HG03039 (cell line): ENCODE data around the gene MEIS1.

Experiments used
- ATAC-seq: cut with Tn5 transposase; IDR thresholded peaks from one replicate; pipeline ENCODE4 v1.9.1; 2021; ENCODE audit warnings: mild to moderate bottlenecking, moderate library complexity; ENCODE audit not compliant: unreplicated experiment

MEIS1 gene

GRCh38 chr2:66506265-66506664, 71.3 kb downstream of the MEIS1 start:
- no peak for ATAC-seq

GRCh38 chr2:66507673-66508201, 72.8 kb downstream of the MEIS1 start:
- ATAC-seq, result no peak

GRCh38 chr2:66508484-66509071, 73.7 kb downstream of the MEIS1 start:
- ATAC-seq, result no peak

GRCh38 chr2:66509326-66509811, 74.4 kb downstream of the MEIS1 start:
- ATAC-seq, result no peak

GRCh38 chr2:66512626-66513025, 77.7 kb downstream of the MEIS1 start:
- ATAC-seq, result no peak

- no peak for ATAC-seq
Observed at GRCh38 chr2:66515743-66516142, 80.8 kb downstream of the MEIS1 start.

GRCh38 chr2:66516499-66516898, 81.6 kb downstream of the MEIS1 start:
- ATAC-seq, result no peak

GRCh38 chr2:66517772-66518171, 82.8 kb downstream of the MEIS1 start:
- ATAC-seq, result no peak

GRCh38 chr2:66519264-66519843, 84.4 kb downstream of the MEIS1 start:
- no peak for ATAC-seq

GRCh38 chr2:66521291-66521922, 86.5 kb downstream of the MEIS1 start:
- no peak for ATAC-seq

GRCh38 chr2:66522611-66523376, 87.9 kb downstream of the MEIS1 start:
- no peak for ATAC-seq

- no peak for ATAC-seq
Observed at GRCh38 chr2:66523377-66523969, 88.5 kb downstream of the MEIS1 start.

GRCh38 chr2:66523990-66524389, 89.1 kb downstream of the MEIS1 start:
- no peak for ATAC-seq

- no peak for ATAC-seq
Observed at GRCh38 chr2:66525606-66526005, 90.7 kb downstream of the MEIS1 start.

- no peak for ATAC-seq
Observed at GRCh38 chr2:66526180-66526579, 91.3 kb downstream of the MEIS1 start.

- no peak for ATAC-seq
Observed at GRCh38 chr2:66528974-66529724, 94.2 kb downstream of the MEIS1 start.

GRCh38 chr2:66530651-66531050, 95.7 kb downstream of the MEIS1 start:
- no peak for ATAC-seq

GRCh38 chr2:66531155-66531554, 96.2 kb downstream of the MEIS1 start:
- ATAC-seq, result no peak

- no peak for ATAC-seq
Observed at GRCh38 chr2:66531567-66531966, 96.6 kb downstream of the MEIS1 start.
